HG03039 (cell line): ENCODE data around the gene CSNK2A1.
A peak's percentile ranks its signal among the peaks of the same experiment; 100 is the strongest.
"Not testable (repeated sequence)": the region's sequence is repeated elsewhere in the genome, so short reads cannot be mapped to it uniquely, and the experiment has no call there.

Source experiments
- ATAC-seq: cut with Tn5 transposase; IDR thresholded peaks from one replicate; pipeline ENCODE4 v1.9.1; 2021; ENCODE audit warnings: mild to moderate bottlenecking, moderate library complexity; ENCODE audit not compliant: unreplicated experiment

CSNK2A1 gene

GRCh38 chr20:461254-462198 is 82.1 kb downstream of the CSNK2A1 start:
- peak; percentile 38 for ATAC-seq

GRCh38 chr20:460707-461106 is 82.9 kb downstream of the CSNK2A1 start:
- ATAC-seq = no peak

GRCh38 chr20:460180-460579 is 83.4 kb downstream of the CSNK2A1 start:
- ATAC-seq = no peak

GRCh38 chr20:458776-459175 is 84.8 kb downstream of the CSNK2A1 start:
- ATAC-seq = no peak

- no peak for ATAC-seq
Observed at GRCh38 chr20:454951-455350, 88.6 kb downstream of the CSNK2A1 start.

- not testable (repeated sequence) for ATAC-seq
Observed at GRCh38 chr20:452021-452420, 91.6 kb downstream of the CSNK2A1 start.

GRCh38 chr20:445514-446336 is 97.9 kb downstream of the CSNK2A1 start:
- ATAC-seq = no peak

- no peak for ATAC-seq
Observed at GRCh38 chr20:444862-445426, 98.6 kb downstream of the CSNK2A1 start.

GRCh38 chr20:444117-444516 is 99.5 kb downstream of the CSNK2A1 start:
- no peak for ATAC-seq

- ATAC-seq = no peak
Observed at GRCh38 chr20:443223-443775, 100.3 kb downstream of the CSNK2A1 start.

- ATAC-seq = no peak
Observed at GRCh38 chr20:440636-441035, 103.0 kb downstream of the CSNK2A1 start.

GRCh38 chr20:440148-440547 is 103.4 kb downstream of the CSNK2A1 start:
- ATAC-seq = no peak

GRCh38 chr20:438571-439469 is 104.8 kb downstream of the CSNK2A1 start:
- ATAC-seq = no peak

GRCh38 chr20:437787-438486 is 105.7 kb downstream of the CSNK2A1 start:
- no peak for ATAC-seq

- ATAC-seq = no peak
Observed at GRCh38 chr20:436476-436875, 107.1 kb downstream of the CSNK2A1 start.

GRCh38 chr20:435558-435957 is 108.0 kb downstream of the CSNK2A1 start:
- ATAC-seq = no peak

- ATAC-seq = no peak
Observed at GRCh38 chr20:434661-435419, 108.8 kb downstream of the CSNK2A1 start.

- ATAC-seq = no peak
Observed at GRCh38 chr20:434221-434620, 109.4 kb downstream of the CSNK2A1 start.
